ENCODE results near the gene TET1.
"Not testable (repeated sequence)": the region's sequence is repeated elsewhere in the genome, so short reads cannot be mapped to it uniquely, and the experiment has no call there.

The TET1 gene

GRCh38 chr10:68619595-68619994 lies 59.5 kb downstream of the TET1 start:
- no peak overlapping the region for H3K27ac Mint-ChIP-seq
- no peak overlapping the region for H3K4me3 Mint-ChIP-seq
- H3K4me1 Mint-ChIP-seq, result peaks cover 6% of the 10 kb centered on the region
- no peaks in the 10 kb centered on the region for H3K27me3 Mint-ChIP-seq
- no peaks in the 10 kb centered on the region for H3K9me3 Mint-ChIP-seq
- ATAC-seq, result no peak
- H3K36me3 Mint-ChIP-seq, result peaks cover 2% of the 10 kb centered on the region

- Mint-ChIP-seq H3K9me3 (no peaks in the 10 kb centered on the region), H3K36me3 (peaks cover 10% of the 10 kb centered on the region), H3K27ac (no peak overlapping the region), H3K4me3 (no peak overlapping the region), H3K27me3 (no peaks in the 10 kb centered on the region), H3K4me1 (peaks cover 15% of the 10 kb centered on the region)
- ATAC-seq, result no peak
Measured at GRCh38 chr10:68625316-68625921, 65.3 kb downstream of the TET1 start.

- no peak for ATAC-seq
- H3K27me3 Mint-ChIP-seq, result no peaks in the 10 kb centered on the region
- no peak overlapping the region for H3K4me3 Mint-ChIP-seq
Measured at GRCh38 chr10:68628576-68629127, 68.5 kb downstream of the TET1 start.

GRCh38 chr10:68632271-68632560 lies 72.1 kb downstream of the TET1 start:
- not testable (repeated sequence) for H3K4me3 Mint-ChIP-seq, H3K36me3 Mint-ChIP-seq, H3K27me3 Mint-ChIP-seq, H3K9me3 Mint-ChIP-seq, ATAC-seq, H3K27ac Mint-ChIP-seq, H3K4me1 Mint-ChIP-seq

More at GRCh38 chr10:68628576-68629127, 68.5 kb downstream of the TET1 start:
- Mint-ChIP-seq H3K9me3 (no peaks in the 10 kb centered on the region), H3K36me3 (peaks cover 10% of the 10 kb centered on the region), H3K4me1 (peaks cover 14% of the 10 kb centered on the region), H3K27ac (no peak overlapping the region)

- no peak overlapping the region for H3K27ac Mint-ChIP-seq
- peaks cover 5% of the 10 kb centered on the region for H3K36me3 Mint-ChIP-seq
- no peaks in the 10 kb centered on the region for H3K9me3 Mint-ChIP-seq
- no peaks in the 10 kb centered on the region for H3K27me3 Mint-ChIP-seq
- no peak for ATAC-seq
- no peak overlapping the region for H3K4me3 Mint-ChIP-seq
- H3K4me1 Mint-ChIP-seq, result peaks cover 5% of the 10 kb centered on the region
Measured at GRCh38 chr10:68633281-68633680, 73.1 kb downstream of the TET1 start.

- Mint-ChIP-seq H3K4me3 (no peak overlapping the region), H3K4me1 (no peaks in the 10 kb centered on the region), H3K9me3 (no peaks in the 10 kb centered on the region), H3K36me3 (peaks cover 5% of the 10 kb centered on the region), H3K27me3 (no peaks in the 10 kb centered on the region), H3K27ac (no peak overlapping the region)
- no peak for ATAC-seq
Measured at GRCh38 chr10:68633816-68634466, 73.8 kb downstream of the TET1 start.

- Mint-ChIP-seq H3K4me1 (no peaks in the 10 kb centered on the region), H3K9me3 (no peaks in the 10 kb centered on the region), H3K27me3 (no peaks in the 10 kb centered on the region), H3K36me3 (no peaks in the 10 kb centered on the region), H3K4me3 (no peak overlapping the region), H3K27ac (no peak overlapping the region)
- ATAC-seq, result no peak
Measured at GRCh38 chr10:68636335-68636734, 76.2 kb downstream of the TET1 start.

GRCh38 chr10:68643550-68643949 lies 83.4 kb downstream of the TET1 start:
- H3K27me3 Mint-ChIP-seq, H3K9me3 Mint-ChIP-seq, H3K4me3 Mint-ChIP-seq, ATAC-seq, H3K4me1 Mint-ChIP-seq, H3K27ac Mint-ChIP-seq: not testable (repeated sequence)
- peaks cover 19% of the 10 kb centered on the region for H3K36me3 Mint-ChIP-seq

GRCh38 chr10:68647672-68648341 lies 87.7 kb downstream of the TET1 start:
- H3K36me3 Mint-ChIP-seq, result peaks cover 19% of the 10 kb centered on the region
- H3K4me3 Mint-ChIP-seq, result no peak overlapping the region
- no peaks in the 10 kb centered on the region for H3K9me3 Mint-ChIP-seq
- H3K27ac Mint-ChIP-seq, result no peak overlapping the region
- ATAC-seq, result no peak
- H3K27me3 Mint-ChIP-seq, result no peaks in the 10 kb centered on the region
- H3K4me1 Mint-ChIP-seq, result no peaks in the 10 kb centered on the region

- Mint-ChIP-seq H3K27ac (no peak overlapping the region), H3K4me1 (no peaks in the 10 kb centered on the region), H3K27me3 (no peaks in the 10 kb centered on the region), H3K4me3 (no peak overlapping the region), H3K9me3 (no peaks in the 10 kb centered on the region), H3K36me3 (peaks cover 4% of the 10 kb centered on the region)
- no peak for ATAC-seq
Measured at GRCh38 chr10:68655620-68656126, 95.5 kb downstream of the TET1 start.

GRCh38 chr10:68665841-68666240 lies 105.7 kb downstream of the TET1 start:
- Mint-ChIP-seq H3K27me3 (no peaks in the 10 kb centered on the region), H3K4me1 (peaks cover 5% of the 10 kb centered on the region), H3K4me3 (no peak overlapping the region), H3K9me3 (no peaks in the 10 kb centered on the region), H3K36me3 (peaks cover 7% of the 10 kb centered on the region), H3K27ac (no peak overlapping the region)
- ATAC-seq, result no peak

GRCh38 chr10:68666280-68666760 lies 106.2 kb downstream of the TET1 start:
- Mint-ChIP-seq H3K27me3 (no peaks in the 10 kb centered on the region), H3K36me3 (peaks cover 7% of the 10 kb centered on the region), H3K4me3 (no peak overlapping the region), H3K9me3 (no peaks in the 10 kb centered on the region), H3K27ac (no peak overlapping the region), H3K4me1 (peaks cover 5% of the 10 kb centered on the region)
- ATAC-seq, result no peak

GRCh38 chr10:68668231-68668630 lies 108.1 kb downstream of the TET1 start:
- peaks cover 11% of the 10 kb centered on the region for H3K36me3 Mint-ChIP-seq
- no peaks in the 10 kb centered on the region for H3K9me3 Mint-ChIP-seq
- H3K4me1 Mint-ChIP-seq, result peaks cover 5% of the 10 kb centered on the region
- no peak overlapping the region for H3K27ac Mint-ChIP-seq
- no peak overlapping the region for H3K4me3 Mint-ChIP-seq
- ATAC-seq, result no peak
- no peaks in the 10 kb centered on the region for H3K27me3 Mint-ChIP-seq

- Mint-ChIP-seq H3K27me3 (no peaks in the 10 kb centered on the region), H3K9me3 (no peaks in the 10 kb centered on the region), H3K27ac (no peak overlapping the region)
Measured at GRCh38 chr10:68668972-68669371, 108.8 kb downstream of the TET1 start.

GRCh38 chr10:68684413-68684812 lies 124.3 kb downstream of the TET1 start:
- ATAC-seq, result peak; percentile 73
- Mint-ChIP-seq H3K36me3 (peaks cover 10% of the 10 kb centered on the region), H3K4me3 (peak overlapping the region; percentile 76), H3K4me1 (peaks cover 13% of the 10 kb centered on the region), H3K27ac (peak overlapping the region; percentile 86), H3K9me3 (no peaks in the 10 kb centered on the region), H3K27me3 (no peaks in the 10 kb centered on the region)

More at GRCh38 chr10:68668972-68669371, 108.8 kb downstream of the TET1 start:
- Mint-ChIP-seq H3K4me1 (peaks cover 5% of the 10 kb centered on the region), H3K4me3 (no peak overlapping the region), H3K36me3 (peaks cover 13% of the 10 kb centered on the region)
- ATAC-seq, result no peak
